GM19397 (cell line): ENCODE results near the gene ADCK2.
"Not testable (repeated sequence)": the region's sequence is repeated elsewhere in the genome, so short reads cannot be mapped to it uniquely, and the experiment has no call there.

ENCODE experiments used
- ATAC-seq: cut with Tn5 transposase; IDR thresholded peaks from one replicate; pipeline ENCODE4 v1.9.1; 2021; ENCODE audit warnings: mild to moderate bottlenecking, moderate library complexity; ENCODE audit not compliant: unreplicated experiment

The ADCK2 gene

GRCh38 chr7:140734096-140734495 lies 61.4 kb downstream of the ADCK2 start:
- no peak for ATAC-seq

- ATAC-seq, result no peak
Observed at GRCh38 chr7:140734729-140735128, 62.0 kb downstream of the ADCK2 start.

GRCh38 chr7:140738280-140738679 lies 65.5 kb downstream of the ADCK2 start:
- ATAC-seq, result no peak

GRCh38 chr7:140743255-140743654 lies 70.5 kb downstream of the ADCK2 start:
- ATAC-seq, result not testable (repeated sequence)

- no peak for ATAC-seq
Observed at GRCh38 chr7:140744005-140744404, 71.3 kb downstream of the ADCK2 start.
